AG20443 (cell line): ENCODE measurements around the gene SPAG5.
"Not testable (repeated sequence)": the region's sequence is repeated elsewhere in the genome, so short reads cannot be mapped to it uniquely, and the experiment has no call there.

ENCODE experiments used
- DNase-seq: peaks from one replicate; pipeline ENCODE4 v3.0.0; 2012; ENCODE audit warnings: low spot score, mixed read lengths

SPAG5 gene

GRCh38 chr17:28604031-28604430 is 5.2 kb upstream of the SPAG5 start:
- DNase-seq, result not testable (repeated sequence)

- DNase-seq, result peak; percentile 83
Observed at GRCh38 chr17:28599311-28600184, 723 bp upstream of the SPAG5 start.

GRCh38 chr17:28598389-28598788 is 436 bp downstream of the SPAG5 start:
- DNase-seq, result peak; percentile 34

GRCh38 chr17:28597606-28598383 is 1.0 kb downstream of the SPAG5 start:
- no peak for DNase-seq

- DNase-seq, result no peak
Observed at GRCh38 chr17:28592260-28592659, 6.6 kb downstream of the SPAG5 start.

GRCh38 chr17:28585851-28586250 is 13.0 kb downstream of the SPAG5 start:
- DNase-seq, result no peak

DNA sequence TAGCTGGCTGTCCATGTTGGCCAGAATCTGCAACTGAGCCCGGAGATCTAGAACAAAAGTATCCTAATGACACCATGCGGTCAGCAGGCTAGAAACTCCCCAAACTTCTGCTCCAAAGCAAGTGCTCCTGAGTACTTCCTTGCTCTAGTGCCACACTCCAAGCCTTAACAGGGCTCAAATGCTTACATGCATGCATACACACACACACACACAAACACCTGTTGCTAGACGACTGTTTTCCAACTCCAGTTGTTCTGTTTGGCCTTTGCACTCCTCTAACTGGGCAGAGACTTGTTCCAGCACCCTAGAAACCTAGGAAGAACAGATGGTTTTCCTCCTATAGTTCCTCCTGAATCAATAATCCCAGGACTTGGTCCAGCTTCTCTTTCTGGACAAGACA is 14.4 kb downstream of the SPAG5 start:
- DNase-seq, result no peak

GRCh38 chr17:28582513-28582912 is 16.3 kb downstream of the SPAG5 start:
- DNase-seq, result no peak

DNA sequence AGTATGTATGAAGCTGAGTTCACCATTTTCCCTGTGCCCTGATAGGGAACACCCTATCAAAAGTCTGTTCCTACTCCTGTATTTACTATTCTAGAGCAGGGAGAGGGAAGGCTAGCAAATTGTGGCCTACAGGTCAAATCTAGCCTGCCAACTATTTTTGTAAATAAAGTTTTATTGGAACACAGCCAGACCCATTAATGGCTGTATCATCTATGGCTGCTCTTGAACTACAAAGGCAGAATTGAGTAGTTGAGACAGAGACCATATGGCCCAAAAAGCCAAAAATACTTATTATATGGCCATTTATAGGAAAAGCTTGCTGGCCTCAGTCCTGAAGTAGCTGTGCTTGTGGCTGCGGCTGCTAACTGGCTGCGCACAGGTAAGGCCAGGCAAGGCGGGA is 17.9 kb downstream of the SPAG5 start:
- no peak for DNase-seq

GRCh38 chr17:28579526-28579925 is 19.3 kb downstream of the SPAG5 start:
- no peak for DNase-seq

DNA sequence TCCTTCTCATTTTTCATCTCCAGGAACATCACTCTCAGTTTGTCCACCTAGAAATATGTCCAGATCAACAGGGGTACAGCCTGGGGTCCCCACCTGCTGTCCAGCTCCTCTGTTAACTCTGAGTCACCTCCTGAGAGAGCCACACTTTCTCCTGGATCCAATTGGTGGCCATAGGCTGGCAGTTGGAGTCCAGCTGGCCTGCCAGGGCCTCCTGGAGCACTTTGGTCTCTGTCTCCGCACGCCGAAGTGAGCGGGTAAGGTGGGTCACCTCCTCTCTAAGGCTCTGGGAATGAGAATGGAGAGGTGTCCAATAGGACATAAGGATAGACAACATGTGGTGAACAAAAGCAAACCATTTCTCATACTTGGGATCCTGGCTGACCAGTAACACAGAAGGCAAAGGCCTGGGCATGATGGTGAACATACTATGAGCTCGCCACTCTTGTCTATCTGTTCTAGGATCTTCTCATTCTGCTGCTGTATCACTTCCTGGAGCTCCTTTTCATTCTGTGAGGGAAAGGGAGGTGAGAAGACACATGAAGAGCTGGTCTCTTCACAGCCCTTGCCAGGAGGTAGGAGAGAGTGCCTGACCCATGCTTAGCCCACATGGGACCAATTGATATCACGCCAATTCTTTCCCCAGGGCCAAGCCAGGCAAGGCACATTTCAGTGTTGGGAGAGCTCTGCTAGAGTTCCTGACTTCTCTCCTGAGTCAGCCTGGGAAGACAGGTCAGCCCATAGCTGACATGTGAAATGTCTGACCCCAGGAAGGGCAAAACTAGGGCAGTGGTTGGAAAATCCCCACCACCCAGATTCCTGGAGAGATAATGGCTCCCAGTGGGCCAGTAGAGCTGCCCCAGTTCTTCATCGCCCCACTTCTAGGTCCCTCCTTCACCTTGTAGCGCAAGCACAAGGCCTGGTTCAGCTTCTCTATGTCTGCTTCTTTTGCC is 20.3 kb downstream of the SPAG5 start:
- DNase-seq, result no peak

GRCh38 chr17:28577466-28577824 is 21.4 kb downstream of the SPAG5 start:
- DNase-seq, result no peak

DNA sequence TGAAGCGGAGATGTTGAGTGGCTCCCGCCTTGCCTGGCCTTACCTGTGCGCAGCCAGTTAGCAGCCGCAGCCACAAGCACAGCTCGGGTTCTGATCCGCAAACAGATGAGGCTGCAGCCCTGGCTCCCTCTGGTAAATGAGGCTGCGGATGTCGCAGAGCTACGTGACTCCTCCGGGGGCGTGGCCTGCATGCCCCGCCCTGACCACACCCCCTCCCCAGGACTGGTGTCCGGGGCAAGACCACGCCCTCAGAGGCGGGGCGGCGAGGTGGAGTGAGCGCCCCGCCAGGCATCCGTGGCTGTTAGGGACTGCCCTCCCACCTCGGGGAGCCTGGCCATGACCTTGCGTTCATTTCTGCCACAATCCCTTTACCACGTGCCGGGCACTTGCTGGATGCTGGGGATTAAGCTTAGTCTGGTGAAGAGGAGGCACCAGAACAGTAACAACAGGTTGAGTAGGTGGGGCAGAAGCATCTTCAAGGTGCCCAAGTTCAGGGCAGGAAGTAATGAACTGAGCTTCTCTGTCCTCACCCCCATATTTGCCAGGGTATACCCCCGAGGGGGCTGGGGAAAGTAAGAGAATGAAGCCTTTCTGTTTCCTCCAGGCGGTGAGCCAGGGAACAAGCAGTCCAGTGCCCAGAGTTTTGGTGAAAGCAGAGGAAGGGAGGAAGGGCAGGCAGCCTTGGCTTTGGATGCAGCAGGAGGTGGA is 21.9 kb downstream of the SPAG5 start, which contains the start of gene ALDOC:
ALDOC (minus strand) TSS at position 138 of the 708 bp plus-strand sequence. CDS start 1,363 bp downstream, outside the sequence.
- DNase-seq, result peak; percentile 99

- not testable (repeated sequence) for DNase-seq
Observed at GRCh38 chr17:28576016-28576415, 22.8 kb downstream of the SPAG5 start.

DNA sequence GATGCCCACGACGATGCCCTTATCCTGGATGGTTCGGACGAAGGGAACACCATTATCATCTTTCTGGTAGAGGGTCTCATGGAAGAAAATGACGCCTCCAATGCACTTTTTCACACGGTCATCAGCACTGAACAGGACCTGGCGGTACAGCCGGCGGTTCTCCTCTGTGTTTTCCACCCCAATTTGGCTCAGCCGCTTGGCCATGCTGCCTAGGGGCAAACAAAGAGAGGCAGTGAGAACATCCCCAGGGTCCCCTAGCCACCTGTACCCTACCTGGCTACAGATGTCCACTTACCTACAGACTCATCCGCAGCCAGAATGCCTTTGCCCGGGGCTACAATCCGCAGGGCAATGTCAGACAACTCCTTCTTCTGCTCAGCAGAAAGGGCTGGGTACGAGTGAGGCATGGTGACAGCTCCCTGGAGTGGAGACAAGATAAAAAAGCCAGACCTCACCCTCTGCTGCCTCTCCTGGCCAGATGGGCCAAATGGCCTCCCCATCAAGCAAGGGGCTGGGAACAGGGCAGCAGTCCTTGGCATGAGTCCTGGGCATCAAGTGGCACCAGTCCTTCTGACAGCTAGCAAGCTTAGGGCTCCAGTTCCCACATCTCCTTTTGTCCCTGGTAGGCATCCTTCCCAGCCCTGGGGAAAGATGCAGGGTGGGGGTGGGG is 23.6 kb downstream of the SPAG5 start:
- no peak for DNase-seq

DNA sequence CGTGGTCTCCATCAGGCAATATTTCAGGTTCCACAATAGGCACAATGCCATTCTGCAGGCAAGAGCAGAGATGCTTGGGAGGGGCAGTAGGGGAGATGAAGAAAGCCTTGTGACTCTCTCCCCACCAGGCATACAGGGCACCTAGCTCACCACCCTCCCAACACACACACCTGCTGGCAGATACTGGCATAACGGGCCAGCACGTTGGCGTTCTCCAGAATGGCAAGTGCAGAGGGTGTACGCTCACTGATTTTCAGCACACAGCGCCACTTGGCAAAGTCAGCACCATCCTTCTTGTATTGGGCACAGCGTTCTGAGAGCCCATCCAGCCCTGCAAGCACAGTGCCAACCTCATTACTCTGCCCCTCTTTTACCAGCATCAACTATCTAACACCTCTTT is 24.3 kb downstream of the SPAG5 start:
- no peak for DNase-seq

GRCh38 chr17:28573966-28574480 is 24.8 kb downstream of the SPAG5 start:
- DNase-seq, result no peak

DNA sequence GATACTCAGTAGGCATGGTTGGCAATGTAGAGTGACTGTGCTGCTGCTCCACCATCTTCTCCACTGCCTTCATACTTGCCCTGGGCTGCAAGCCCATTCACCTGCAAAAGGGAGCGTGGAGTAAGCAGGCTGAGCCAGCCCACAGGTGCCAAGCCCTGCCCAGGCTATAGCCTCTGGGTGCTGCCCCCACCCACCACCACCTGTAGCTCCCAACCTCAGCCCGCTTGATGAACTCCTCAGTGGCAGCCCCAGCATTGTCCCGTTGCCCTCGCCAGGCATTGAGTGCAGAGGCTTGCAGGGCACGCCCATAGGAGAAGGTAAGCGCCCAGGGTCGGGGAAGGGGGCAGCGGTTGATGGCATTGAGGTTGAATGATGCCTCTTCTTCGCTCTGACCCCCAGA is 25.3 kb downstream of the SPAG5 start:
- DNase-seq, result no peak

DNA sequence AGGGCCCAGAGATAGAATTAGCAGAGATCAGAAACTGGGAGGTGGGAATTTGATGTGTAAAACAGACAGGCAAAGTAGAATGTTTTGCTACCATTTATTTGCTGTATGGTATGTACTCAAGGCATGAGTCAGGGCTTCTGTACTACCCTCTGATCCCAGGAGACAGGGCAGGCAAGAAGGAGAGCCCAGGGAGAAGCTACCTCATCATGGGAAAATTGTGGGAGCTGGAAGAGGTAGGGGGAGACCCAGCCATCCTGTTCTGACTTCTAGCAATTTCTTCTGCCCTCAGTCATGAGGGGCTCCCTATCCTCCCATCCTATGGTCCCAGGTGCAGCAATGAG is 25.8 kb downstream of the SPAG5 start:
- DNase-seq, result no peak

- no peak for DNase-seq
Observed at GRCh38 chr17:28572259-28573039, 26.4 kb downstream of the SPAG5 start.
